Activated T-helper 1 cell treated with Interleukin-2 at 50 U/mL for 16 hours (primary cell): Measurements from ENCODE around the gene SPATA22.
"Not testable (repeated sequence)": the region's sequence is repeated elsewhere in the genome, so short reads cannot be mapped to it uniquely, and the experiment has no call there.

Experiments used
- DNase-seq: peaks from one replicate; pipeline ENCODE4 v3.0.0-alpha.2; 2020; ENCODE audit warnings: low read depth

Gene SPATA22, protein sequence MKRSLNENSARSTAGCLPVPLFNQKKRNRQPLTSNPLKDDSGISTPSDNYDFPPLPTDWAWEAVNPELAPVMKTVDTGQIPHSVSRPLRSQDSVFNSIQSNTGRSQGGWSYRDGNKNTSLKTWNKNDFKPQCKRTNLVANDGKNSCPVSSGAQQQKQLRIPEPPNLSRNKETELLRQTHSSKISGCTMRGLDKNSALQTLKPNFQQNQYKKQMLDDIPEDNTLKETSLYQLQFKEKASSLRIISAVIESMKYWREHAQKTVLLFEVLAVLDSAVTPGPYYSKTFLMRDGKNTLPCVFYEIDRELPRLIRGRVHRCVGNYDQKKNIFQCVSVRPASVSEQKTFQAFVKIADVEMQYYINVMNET

DNA sequence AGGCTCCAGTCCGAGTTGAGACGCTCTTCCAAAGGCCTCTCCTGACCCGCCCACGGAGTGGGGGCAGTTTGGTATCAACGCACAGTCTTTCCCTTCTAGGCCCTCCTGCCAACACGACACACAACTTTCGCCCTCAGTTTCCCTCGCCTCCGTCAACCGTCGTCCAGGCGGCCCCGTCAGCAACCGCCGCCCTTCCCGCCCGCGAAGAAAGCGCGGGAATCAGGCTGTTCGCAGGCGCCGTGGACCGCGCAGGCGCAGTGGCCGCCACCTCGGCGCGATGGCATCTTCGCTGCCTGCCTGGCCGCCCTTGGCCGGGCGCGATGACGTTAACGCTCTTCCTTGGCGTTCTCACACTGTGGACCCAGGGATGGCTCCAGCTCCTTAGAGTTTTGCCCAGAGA is at the start of gene SPATA22:
Gene SPATA22, minus strand, starts transcription at position 221 of the 400 bp plus-strand sequence. CDS start 2,494 bp downstream, outside the sequence.
- no peak for DNase-seq

DNA sequence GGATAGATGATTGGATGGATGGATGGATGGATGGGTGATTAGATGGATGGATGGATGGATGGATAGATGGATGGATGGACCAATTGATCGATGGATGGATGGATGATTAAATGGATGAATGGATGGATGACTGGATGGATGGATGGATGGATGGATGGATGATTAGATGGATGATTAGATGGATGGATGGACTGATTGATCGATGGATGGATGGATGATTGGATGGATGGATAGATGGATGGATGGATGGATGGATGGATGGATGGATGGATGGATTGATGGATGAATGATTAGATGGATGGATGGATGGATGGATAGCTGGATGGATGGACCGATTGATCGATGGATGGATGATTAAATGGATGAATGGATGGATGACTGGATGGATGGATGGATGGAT is 47.9 kb upstream of the SPATA22 start:
- DNase-seq = not testable (repeated sequence)

DNA sequence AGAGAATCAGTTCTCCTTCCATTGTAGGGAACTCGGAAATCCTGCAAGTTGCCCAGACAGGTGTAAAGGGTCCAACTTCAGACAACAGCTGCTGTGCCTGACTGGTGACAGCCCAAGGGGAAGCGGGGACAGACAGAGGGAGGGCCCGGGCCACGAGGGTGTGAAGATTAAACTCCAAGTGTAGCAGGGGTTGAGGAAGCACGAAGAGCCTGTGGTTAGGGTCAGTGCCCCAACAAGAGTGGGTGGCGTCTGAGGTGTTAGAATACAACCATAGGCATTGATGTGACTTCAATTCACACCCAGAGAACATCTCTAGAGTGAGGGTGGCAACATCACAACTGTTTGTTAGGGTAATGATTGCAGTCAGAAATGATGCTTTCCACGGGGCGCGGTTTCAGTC is 43.3 kb upstream of the SPATA22 start:
- DNase-seq = no peak

DNA sequence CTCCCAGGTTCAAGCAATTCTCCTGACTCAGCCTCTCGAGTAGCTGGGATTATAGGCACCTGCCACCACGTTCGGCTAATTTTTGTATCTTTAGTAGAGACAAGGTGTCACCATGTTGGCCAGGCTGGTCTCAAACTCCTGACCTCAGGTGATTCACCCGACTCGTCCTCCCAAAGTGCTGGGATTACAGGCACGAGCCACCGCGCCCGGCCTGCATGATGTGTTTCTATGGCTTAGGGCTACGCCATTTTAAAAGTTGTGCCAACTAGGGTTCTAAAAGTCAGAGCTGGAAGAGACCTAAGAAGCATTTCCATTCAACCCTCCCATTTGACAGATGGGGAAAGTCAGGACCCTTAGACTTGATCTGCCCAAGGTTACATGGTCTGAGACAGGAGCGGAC is 42.5 kb upstream of the SPATA22 start:
- DNase-seq = not testable (repeated sequence)

DNA sequence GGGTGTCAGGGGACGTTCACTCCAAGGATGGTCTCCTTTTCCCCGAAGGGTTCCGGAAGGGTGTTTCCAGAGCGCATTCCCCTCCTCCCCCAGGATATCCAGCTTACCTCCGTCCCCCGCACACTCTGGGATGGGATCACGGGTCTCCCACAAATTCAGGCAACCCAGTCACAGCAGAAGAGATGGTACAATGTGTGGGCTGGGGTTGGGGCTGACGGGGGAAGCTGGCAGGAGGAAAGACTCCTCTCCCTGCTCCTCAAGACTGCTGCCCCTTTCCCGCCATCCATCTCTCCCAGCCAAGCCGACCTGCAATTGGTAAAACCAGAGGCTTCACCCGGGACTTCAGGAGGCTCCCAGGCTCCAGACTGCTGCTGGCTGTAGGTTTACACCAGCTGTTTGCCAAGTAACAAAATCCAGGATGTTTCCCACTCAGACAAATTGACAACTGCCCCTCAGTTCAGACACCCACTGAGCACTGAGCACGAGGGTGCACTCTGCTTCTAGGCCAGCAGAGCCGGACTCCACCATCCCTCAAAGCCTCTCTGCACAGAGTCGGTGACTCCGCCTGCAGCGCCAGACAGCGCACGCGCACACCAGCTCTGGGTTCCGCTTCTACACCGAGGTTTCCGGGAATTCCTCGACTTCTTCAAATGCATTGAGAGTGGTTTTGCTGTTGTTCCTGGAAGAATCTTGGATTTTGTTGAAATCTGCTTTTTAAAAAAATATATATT is 41.9 kb upstream of the SPATA22 start:
- no peak for DNase-seq

DNA sequence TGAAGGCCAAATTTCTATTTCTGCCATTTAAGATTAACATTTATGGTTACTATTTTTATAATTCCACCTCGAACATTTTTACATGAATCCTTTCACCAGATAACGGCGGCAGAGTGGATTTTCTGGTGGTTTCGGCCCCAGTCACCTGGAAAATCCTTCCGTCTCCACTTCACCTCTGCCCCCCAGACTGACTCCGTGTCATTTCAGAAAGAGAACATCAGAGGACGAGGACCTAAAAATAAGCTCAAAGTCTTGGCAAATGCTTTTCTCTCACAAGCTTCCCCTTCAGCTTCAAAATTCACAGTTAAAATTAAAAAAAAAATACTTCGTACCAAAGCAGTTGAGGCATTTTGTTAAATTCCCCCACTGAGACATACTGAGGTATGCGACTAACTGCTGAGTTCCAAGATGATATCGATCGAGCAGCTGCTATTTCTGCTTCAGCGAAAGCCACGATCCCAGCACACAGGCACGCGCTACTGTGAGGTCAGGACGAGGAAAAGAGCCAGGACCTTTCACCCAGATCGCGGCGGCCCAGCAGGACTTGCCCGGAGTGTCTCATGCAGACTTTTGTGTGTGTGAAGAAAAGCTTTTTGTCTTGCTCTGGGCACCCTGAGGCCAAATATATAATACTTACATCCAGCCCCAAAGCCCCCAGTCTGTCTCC is 41.0 kb upstream of the SPATA22 start:
- no peak for DNase-seq

DNA sequence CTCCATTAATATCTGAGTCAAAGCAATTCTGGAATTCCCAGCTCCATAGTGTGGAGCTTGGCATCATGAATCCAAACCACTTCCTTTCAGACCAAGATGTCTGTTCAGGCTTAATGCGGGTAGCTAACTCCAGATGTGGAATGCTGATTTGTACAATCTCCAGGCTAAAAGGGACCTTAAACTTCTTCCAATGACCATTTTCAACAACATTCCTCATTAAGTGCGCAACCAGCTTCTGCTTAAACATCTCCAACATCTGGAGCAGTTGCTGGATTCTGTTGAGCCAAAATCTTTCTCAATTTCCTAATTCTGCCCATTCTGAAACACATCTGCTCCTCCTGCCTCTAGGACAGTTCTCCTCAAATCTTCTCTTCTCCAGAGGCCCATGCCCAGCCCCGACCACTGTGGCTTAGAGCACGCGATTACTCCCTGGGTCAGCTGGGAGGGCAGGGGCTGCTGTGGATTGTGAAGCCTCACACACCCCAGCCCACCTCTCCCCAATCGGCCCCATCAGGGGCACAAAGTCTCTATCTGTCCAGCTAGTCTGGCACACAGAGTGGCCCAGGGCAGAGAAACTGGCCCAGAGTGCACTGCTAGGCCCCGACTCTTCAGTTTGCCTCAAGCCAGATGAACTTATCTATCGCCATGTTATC is 40.4 kb upstream of the SPATA22 start:
- DNase-seq = no peak

DNA sequence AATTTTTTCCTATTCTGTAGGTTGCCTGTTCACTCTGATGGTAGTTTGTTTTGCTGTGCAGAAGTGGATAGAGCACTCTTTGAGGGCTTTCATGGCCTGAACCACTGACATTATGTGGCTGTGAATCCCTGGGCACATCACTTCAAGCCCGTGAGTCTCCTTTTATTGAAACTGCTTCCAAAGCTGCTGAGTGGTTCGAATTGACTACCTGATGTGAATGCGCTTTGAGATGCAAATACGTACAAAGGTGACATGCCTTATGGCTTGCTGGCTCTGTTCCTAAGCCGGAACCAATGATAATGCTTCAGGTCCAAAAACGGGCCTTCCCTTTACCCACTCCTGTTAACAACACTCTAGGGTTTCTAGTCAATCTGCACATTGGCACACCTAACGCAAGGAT is 38.5 kb upstream of the SPATA22 start:
- no peak for DNase-seq

DNA sequence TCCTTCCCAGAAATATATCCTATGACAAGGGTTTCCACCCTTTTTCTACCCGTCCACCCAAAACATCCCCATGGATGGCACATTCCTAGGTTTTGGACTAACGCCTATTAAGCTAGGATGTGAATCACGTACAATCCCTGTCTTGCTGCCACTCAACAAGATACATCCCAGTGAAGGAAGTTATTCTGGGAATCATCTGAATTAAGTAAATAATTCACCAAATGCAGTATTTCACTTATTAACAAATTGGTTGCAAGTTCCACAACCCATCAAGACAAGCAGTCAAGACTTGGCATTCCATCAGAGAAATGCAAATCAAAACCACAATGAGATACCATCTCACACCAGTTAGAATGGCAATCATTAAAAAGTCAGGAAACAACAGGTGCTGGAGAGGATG is 36.2 kb upstream of the SPATA22 start:
- no peak for DNase-seq

DNA sequence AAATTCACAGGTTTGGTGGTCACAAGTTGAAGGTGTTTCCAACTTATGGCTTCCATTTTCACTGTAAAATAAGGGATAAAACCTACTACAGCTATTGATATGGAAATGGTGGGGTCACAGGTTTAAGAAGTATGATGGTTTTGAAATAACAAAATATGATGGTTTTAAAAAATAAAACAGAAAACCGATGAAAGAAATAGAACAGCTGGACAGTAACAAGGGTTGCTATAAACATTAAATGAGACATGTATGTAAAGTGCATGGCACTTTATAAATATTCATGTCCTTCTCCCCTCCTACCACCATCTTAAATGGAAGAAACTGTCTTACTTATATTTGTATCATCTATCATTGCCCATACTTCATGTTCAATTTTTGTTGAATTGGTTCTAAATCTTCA is 35.5 kb upstream of the SPATA22 start:
- no peak for DNase-seq

DNA sequence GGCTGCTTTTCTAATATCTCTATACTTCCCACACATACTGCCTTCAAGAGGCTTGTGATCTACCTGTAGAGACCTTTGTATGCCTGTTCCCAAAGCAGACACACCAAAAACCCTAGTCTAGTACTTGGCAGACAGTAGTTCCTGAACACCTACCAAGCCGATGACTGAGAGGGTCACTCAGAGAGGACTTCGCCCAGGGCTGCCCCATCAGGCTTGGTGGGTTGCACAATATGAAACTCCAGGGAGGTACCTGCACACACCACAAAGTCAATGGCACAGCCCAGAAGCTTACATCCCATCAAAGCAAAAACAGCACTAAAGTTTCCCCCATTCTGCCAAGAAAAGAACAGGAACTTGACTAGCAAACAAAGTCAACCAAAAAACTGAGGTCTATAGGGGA is 34.4 kb upstream of the SPATA22 start:
- DNase-seq = no peak

DNA sequence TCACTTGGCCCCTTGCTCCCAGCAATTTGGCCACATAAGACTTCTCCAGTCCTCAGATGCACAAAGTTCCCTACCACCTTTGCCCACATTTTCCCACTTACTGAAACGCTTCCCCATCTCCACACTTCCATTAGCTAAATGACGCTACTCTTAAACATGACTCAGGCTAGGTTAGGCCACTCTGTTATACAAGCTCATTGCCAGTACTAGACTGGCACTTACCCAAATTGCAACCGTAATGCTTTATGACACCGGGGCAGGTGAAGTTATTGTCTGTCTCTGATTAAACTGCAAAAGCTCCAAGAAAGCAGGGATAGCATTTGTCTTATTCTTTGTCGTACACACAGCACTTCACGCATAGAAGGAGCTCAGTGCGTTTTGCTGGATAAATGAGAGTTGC is 33.4 kb upstream of the SPATA22 start:
- DNase-seq = no peak

DNA sequence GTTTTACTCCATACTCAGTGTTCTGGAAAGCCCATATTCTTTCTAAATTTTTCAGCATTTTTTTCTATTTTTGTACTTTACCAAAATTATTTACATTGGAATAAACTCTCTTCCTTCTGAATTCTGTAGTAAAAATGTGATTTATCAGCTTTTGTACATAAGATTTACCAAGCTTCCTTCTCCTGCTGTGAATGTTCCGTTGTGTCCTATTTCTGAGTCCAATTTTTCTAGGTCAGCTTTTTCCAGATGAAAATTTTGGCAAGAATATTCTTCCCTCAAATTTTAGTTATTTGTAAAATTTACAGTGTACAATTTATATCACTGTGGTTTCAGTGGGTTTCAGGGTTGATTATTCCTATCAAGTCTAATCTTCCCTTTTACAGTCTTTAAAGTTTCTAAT is 31.7 kb upstream of the SPATA22 start:
- no peak for DNase-seq

DNA sequence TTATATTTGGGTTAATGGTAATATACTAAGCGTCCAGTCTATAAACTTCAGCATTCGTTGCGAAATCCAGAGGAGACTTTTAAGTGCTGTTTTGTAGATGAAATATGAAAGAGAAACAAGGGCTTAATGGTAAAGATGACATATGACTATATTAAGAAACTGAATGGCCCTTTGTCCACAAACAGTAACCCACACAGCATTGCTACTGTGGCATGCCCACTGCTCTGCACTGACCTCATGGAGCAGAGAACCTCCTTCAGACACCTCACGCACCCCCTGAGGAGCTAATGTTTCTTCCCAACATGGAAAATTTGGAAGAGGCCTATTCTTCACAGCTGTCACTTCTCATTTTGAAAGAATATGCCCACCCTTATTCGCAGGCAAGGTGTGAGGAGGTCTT is 30.8 kb upstream of the SPATA22 start:
- DNase-seq = no peak

DNA sequence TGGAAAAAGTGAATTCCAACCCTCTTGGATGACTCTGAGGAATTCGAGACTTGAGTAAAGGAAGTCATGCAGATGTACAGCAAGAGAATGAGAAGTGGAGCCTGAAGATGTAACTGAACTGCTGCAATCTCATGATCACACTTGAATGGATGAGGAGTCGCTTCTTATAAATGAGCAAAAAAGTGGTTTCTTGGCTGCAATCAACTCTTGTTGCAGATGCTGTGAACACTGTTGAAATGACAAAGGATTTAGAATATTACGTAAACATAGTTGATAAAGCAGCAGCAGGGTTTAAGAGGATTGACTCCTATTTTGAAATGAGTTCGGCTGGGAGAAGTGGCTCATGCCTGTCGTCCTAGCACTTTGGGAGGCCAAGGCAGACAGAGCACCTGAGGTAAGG is 29.7 kb upstream of the SPATA22 start:
- no peak for DNase-seq

DNA sequence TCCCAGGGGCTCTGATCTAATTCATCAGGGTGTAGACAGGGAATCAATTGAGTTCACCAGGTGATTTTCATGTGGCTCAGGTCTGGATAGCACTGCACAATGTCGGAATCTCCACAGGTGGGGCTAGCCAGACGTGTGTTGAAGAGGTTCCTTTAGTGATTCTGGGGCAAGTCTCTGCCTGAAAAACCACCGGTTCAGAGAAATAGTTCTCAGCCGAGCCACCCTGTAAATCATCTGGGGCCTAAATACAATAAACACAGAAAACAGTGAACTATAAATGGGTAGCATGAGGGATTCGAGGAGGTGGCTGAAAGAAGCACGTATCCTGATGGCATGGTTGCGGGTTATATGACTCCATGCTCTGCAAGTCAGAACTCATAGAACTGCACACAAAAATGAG is 25.5 kb upstream of the SPATA22 start:
- DNase-seq = no peak

DNA sequence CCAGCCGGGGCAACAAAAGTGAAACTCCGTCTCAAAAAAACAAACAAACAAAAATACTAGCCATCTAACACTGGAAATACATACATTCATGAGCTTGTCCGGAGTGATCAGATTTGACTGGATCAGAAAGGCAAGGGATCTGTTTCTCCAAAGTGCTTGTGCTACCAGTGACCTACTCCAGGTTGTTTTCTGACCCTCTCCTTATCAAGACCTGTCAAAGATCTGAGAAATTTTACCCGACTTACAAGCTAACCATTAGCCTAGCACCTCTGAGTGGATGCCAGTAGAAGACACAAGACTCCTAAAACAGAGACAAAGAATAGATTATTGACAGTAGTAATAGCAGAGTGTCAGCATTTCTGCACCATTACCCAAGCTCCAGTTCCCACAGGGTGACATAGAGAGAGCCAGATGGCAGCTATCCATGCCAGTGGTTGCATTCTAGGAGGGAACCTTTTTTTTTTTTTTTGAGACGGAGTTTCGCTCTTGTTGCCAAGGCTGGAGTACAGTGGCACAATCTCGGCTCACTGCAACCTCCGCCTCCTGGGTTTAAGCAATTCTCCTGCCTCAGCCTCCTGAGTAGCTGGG is 14.0 kb upstream of the SPATA22 start:
- DNase-seq = no peak

DNA sequence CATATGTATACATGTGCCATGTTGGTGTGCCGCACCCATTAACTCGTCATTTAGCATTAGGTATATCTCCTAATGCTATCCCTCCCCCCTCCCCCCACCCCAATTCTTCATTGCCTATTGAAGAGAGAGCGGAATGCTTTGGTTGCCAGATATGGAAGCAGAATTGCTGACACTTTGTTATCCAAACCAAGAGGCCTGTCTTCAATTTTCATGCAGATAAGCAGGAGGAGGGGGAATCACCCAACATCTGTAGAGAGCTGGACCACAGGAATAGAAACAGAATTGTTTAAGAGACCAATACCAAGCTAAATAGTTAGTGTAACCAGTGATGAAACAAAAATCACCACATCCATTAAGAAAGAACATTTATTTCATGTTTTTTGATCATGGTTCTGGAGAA is 11.2 kb upstream of the SPATA22 start:
- DNase-seq = no peak

DNA sequence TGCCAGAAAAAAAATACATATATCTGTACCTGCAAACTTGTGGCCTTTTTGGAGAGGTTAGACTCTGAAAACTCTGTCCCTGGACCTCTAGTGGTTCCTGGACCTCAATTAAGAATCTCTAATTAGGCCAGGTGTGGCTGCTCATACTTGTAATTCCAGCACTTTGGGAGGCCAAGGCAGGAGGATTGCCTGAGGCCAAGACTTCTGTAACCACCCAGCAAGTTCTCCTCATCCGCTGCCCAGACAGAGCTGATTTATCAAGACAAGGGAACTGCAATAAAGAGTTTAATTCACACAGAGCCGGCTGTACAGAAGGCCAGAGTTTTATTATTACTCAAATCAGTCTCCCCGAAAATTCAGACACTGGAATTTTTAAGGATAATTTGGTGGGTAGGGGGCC is 8.4 kb upstream of the SPATA22 start:
- DNase-seq = no peak

DNA sequence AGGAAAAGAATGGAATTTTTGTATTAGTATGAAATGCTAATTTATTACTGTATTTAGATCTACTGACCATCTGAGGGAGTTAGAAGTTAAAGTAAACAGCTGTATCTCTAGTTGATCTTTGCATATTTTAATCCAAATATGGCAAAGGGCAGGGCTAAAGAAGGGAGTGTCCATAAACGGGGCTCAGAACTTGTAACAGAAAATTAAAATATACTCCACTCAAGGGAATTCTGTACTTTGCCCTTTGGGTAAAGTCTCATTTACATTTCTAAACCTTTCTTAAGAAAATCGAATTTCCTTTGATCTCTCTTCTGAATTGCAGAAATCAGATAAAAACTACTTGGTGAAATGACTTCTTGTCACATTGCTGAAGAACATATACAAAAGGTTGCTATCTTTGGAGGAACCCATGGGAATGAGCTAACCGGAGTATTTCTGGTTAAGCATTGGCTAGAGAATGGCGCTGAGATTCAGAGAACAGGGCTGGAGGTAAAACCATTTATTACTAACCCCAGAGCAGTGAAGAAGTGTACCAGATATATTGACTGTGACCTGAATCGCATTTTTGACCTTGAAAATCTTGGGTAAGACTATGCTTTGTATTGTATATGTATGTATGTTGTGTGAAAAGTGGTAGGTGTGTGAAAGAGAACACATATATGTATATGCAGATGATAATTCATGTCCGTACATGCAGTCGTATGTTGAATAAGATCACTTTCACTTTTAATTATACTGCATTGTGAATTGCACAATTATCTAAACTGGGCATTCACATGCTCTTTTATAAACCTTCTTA is 4.4 kb upstream of the SPATA22 start, which contains the start of gene ASPA:
Gene ASPA, plus strand, starts transcription at position 186 of the 799 bp plus-strand sequence. Its CDS starts 163 bp downstream, at position 349.
- no peak for DNase-seq

DNA sequence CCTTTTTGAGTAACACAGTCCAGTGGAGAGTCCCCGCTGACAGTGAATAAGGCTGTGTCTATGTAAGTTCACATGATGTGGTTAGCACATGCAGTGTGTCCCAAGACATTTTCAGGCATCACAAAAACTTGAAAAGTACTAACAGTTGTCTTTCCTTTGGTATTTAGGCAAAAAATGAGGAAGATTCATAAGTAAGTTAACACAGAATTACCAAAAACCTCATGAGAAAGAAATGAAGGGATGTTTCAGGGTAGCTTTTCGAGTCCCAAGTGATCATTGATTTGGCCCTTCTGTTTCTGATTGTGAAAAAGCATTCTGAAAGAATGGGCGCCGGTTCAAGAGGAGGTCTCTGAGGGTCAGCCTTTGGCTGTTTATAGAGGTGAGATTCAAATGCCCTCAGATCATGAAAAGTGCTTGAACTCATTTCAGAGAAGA is 3.6 kb upstream of the SPATA22 start:
- no peak for DNase-seq
